HG03064 (cell line): Measurements from ENCODE around the gene SLC6A16.
"Not testable (repeated sequence)": the region's sequence is repeated elsewhere in the genome, so short reads cannot be mapped to it uniquely, and the experiment has no call there.

Experiments used
- ATAC-seq: cut with Tn5 transposase; IDR thresholded peaks from one replicate; pipeline ENCODE4 v1.9.1; 2021; ENCODE audit warnings: low read depth; ENCODE audit not compliant: unreplicated experiment

Gene SLC6A16

DNA sequence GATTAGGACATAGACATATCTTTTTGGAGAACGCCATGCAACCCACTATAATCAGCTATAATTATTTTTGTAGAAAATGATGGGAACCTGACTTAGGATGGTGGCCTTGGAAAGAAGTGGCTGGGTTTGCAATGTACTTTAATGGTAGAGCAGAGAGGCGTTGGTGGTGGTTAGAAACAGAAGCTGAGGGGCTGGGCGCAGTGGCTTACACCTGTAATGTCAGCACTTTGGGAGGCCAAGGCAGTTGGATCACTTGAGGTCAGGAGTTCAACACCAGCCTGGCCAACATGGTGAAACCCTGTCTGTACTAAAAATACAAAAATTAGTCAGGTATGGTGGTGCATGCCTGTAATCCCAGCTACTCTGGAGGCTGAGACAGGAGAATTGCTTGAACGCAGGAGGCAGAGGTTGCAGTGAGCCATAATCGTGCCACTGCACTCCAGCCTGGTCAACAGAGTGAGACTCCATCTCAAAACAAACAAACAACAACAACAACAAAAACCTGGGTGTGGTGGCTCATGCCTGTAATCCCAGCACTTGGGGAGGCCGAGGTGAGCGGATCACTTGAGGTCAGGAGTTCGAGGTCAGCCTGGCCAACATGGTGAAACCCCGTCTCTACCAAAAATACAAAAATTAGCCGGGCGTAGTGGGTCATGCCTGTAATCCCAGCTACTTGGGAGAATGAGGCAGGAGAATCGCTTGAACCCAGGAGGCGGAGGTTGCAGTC, 7.9 kb upstream of the SLC6A16 start:
- ATAC-seq = not testable (repeated sequence)

DNA sequence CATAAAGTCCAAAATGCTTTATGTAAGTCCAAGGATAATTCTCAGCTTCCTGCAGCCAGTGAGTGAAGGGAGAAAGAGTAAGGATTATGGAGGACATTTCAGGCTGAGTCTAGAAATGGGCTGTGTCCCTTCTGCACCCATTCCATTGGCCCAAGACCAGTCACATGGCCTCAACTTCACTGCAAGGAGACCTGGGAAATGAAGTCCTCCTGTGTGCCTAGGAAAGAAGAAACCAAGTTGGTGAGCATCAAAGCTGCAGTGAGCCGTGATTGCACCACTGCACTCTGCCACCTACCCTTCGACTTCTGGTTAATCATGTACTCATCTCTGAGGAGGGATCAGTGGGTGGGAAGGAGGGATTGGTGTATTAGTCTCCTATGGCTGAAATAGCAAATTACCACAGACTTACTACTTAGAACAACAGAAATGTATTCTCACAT, 6.6 kb upstream of the SLC6A16 start:
- no peak for ATAC-seq

DNA sequence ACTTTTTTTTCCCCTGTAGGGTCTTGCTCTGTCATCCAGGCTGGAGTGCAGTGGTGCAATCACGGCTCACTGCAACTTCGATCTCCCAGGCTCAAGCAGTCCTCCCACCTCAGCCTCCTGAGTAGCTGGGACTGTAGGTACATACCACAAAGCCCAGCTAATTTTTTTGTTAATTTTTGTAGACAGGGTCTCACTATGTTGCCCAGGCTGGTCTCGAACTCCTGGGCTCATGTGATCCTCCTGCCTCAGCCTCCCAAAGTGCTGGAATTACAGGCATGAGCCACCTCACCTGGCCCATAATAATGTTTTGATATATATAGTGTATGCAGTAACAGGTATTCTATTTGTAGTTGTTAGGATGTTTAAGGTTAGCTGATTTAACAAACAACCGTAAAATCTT, 6.2 kb upstream of the SLC6A16 start:
- ATAC-seq = not testable (repeated sequence)

DNA sequence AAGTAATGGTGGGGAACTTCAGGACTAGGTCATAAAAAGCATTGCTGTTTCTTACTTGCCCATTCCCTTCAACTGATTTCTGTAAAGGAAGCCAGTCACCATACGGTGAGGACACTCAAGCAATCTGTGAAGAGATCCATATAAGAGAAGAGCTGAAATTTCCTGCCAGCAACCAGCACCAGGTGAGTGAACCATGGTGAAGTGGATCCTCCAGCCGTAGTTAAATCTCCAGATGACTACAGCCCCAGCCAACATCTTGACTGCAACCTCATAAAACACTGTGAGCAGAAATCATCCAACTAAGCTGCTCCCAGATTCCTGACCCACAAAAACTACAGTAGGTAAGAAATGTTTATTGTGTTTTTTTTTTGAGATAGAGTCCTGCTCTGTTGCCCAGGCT, 3.8 kb upstream of the SLC6A16 start:
- no peak for ATAC-seq

DNA sequence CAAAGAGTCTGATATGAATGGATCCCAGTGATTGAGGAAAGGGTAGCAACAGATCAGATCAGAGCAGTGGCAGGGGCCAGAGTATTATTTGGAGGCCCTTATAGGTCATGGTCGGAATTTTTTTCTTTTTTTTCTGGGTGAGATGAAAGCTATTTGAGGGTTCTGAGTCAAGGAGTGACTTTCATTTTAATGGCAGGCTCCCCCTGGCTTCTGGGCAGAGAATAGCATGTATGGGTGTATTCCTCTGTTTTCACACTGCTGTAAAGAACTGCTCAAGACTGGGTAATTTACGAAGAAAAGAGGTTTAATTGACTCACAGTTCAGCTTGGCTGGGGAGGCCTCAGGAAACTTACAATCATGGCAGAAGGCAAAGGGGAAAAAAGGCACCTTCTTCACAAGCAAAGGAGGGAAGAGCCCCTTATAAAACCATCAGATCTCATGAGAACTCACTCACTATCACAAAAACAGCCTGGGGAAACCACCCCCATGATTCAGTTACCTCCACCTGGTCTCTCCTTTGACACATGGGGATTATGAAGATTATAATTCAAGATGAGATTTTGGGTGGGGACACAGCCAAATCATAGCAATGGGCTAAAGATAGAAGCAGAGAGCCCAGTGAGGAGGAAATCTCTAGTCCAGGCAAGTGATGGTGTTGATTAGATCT, 3.0 kb upstream of the SLC6A16 start:
- no peak for ATAC-seq

DNA sequence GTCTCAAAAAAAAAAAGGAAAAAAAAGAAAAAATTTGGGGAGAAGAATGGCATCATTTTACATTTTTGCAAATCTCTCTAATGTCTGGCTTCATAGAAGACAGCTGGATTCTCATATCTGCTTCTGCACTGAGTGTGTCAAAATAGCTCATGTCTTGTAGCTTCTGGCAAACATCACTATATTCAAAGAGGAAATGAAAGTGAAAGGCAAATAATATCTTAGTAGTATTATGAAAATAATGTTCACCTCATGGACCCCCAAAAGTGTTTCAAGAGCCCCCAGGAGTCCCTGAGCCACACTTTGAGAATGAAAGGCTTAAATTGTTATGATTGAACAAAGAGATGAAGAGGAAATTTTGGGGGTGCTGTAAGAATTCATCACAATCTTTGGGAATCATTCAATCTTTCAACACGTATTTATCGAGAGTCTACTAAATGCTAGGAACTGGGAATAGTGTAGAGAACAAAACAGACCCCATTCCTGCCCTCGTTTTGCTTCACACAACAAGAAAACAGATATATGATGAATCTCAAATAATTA, 1.2 kb upstream of the SLC6A16 start:
- no peak for ATAC-seq

DNA sequence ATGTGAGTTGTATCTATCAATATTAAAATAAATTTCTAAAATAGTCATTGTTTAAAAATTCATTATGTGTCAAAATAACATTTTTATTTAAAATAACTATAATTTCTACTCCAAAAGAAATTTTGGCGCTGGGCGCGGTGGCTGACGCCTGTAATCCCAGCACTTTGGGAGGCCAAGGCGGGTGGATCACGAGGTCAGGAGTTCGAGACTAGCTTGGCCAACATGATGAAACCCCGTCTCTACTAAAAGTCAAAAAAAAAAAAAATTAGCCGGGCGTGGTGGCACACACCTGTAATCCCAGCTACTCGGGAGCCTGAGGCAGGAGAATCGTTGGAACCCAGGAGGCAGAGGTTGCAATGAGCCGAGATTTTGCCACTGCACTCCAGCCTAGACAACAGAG, 765 bp upstream of the SLC6A16 start:
- not testable (repeated sequence) for ATAC-seq

DNA sequence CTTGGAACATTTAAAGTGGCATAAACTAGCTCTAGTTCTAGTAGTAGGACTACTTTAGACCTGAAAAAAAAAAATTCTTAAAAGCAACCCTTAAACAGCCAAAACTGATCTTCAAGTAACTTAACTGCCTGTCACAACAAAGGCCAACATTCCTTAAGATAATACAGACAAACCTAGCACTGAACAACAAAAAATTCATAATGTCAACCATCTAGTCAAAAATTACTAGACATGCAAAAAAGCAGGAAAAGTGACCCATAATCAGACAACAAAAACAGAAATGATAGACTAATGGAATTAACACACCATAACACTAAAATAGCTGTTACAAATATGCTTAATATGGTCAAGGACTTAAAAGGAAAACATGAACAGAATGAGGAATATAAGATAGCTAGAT, 6.7 kb downstream of the SLC6A16 start:
- ATAC-seq = no peak

DNA sequence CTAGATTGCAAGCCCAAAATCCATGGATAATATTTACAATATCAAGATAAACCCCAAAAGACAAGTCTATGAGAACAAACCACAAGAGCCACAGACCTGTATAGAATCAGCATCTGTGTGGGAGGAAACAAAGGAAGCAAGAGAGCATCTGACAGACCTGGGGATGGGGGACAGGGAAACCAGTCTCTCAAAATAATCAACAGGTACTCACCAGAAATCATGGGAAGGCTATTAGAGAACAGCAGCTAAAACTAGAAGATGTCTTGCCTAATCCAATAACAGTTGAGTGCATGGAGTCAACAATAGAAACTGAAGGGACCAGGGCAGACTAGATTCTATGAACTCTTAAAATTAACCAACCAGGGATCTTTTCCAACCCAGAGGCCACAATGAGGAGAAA, 8.7 kb downstream of the SLC6A16 start:
- ATAC-seq = no peak

DNA sequence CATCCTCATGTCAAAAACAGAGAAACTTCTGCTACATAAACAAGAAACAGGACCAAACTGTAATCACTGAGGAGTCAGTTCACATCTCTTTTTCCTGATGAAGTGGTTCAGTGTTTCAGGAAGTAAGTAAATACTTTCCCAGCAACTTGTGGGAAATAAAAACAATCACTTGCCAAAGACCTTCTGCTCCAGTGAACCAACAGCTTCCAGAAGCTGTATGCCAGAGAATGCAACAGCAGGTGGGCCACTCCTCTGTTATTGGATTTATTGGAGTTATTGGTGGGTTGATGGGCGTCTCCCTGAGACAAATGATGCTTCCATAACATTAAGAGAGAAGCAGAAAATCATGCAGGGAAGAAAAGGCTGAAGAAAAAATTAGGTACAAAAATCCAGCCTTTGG, 9.9 kb downstream of the SLC6A16 start:
- ATAC-seq = no peak

DNA sequence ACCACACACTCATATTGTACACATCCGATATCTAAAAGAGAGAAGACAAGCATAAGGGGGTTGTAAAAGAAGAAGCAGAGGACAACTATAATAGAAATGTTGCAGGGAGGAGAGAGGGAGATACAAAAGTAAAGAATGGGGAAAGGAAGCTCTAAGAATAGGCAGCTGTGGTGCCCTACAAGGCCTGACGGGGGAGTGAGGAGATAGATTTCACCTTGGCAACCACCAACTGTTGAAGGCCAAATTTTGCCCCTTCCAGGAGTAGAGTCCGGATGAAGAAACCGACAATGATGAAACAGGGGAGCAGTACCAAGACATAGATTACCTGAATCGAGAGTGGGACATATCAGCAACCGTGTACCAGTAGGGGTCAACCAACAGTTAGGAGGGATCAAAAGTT, 15.9 kb downstream of the SLC6A16 start:
- no peak for ATAC-seq

DNA sequence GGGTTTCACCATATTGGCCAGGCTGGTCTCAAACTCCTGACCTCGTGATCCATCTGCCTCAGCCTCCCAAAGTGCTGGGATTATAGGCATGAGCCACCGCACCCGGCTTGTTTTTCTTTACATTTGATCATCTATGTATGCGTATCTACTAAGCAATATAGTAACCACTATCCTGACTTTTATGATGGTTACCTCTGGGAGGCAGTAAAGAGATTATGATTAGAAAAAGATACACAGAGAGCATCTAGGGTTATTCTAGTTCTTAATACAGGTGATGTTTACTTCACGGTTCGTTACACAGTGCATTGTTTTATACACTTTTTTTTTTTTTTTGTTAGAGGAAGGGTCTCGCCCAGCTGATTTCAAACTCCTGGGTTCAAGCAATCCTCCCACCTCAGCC, 18.3 kb downstream of the SLC6A16 start:
- ATAC-seq = not testable (repeated sequence)

DNA sequence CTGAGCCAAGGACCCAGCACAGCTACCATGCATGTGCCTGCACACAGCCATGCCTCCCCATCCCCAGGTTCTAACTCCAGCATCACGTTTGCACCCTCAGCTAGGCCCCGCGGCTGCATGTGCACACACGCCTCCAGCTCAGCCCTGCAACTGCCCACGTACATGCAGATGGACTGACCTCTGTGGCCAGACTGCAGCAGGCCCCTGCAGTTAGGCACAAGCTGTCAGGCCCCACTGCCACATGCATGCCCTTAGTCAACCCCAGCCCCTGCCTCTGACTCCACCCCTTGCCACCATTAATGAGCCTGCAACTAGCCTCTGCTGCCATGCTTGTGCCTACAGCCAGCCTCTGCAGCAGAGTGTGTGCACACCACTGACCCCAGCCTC, 23.1 kb downstream of the SLC6A16 start:
- no peak for ATAC-seq

DNA sequence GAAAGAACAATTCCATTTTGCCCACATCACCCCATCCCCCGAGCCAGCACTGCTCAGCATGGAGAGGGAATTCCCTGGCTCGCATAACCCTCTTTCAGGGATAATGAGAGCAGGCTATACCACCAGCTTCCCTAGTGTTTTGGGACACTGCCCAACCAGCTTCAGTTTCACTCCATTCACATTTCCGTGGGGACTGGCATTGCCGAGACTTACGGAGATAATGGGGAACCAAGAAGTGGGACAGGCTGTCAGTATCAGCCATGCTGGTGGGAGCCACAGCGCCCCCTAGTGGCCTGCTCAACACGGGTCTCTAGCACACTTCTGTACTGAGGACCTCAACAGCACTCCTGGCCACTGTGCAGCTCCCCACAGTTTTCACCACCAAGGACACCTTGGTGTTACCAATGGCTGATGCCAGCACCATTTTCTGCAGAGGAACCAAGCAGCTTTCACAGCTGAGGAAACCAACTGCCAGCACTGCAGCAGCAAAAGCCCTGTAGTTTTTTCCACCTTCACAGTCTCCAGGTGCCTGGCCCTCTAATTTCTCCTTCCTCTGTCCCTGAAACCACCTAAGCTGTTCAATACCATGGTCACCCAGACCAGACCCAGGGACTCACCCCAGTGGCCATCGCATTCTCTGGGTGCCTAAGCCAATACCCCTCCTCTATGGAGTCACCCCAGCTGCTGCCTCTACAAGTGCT, 23.7 kb downstream of the SLC6A16 start:
- no peak for ATAC-seq

DNA sequence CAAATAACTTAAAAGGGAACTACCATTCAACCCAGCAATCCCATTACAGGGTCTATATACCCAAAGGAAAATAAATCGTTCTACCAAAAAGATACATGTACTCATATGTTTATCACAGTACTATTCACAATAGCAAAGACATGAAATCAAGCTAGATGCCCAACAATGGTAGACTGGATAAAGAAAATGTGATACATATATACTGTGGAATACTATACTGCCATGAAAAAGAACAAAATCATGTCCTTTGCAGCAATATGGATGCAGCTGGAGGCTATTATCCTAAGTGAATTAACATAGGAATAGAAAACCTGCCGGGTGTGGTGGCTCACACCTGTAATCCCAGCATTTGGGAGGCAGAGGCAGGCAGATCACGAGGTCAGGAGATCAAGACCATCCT, 26.3 kb downstream of the SLC6A16 start:
- ATAC-seq = not testable (repeated sequence)

DNA sequence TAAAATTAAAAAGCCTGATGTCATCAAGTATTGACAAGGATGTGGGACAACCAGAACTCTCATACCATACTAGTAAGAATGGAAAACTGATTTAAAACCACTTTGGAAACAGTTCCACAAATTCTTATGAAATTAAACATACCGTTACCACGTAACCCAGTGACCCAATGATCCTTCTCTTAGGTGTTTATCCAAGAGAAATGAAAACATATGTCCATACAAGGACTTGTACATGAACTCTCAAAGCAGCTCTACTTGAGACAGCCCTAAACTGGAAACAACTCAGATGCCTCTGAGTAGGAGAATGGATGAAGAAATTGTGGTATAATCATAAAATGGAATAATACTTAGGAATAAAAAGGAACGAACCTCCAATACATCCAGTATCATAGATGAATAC, 27.6 kb downstream of the SLC6A16 start:
- ATAC-seq = no peak

DNA sequence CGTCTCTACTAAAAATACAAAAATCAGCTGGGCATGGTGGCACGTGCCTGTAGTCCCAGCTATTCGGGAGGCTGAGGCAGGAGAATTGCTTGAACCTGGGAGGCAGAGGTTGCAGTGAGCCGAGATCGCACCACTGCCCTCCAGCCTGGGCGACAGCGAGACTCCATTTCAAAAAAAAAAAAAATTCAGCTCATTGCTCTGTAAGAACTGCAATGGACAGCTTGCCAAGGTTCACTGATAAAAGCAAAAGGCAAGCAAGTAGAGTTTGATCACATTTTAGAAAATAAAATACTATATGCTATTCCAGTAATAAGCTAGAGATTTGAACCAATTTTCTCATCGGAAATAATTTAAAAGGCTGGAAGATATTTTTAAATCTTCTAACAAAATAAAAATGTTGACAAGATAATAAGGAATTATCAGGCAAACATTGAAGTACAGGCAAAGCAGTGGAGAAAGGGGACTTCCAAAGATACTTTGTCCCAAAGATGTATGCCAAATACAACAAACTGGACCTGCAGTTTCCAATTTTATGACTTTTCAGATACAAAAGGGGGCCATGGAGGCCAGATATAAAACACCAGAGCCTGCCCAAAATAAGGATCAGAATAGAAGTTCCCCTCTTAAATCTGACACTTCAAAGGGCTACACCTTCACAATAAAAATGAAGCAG, 29.6 kb downstream of the SLC6A16 start:
- no peak for ATAC-seq

DNA sequence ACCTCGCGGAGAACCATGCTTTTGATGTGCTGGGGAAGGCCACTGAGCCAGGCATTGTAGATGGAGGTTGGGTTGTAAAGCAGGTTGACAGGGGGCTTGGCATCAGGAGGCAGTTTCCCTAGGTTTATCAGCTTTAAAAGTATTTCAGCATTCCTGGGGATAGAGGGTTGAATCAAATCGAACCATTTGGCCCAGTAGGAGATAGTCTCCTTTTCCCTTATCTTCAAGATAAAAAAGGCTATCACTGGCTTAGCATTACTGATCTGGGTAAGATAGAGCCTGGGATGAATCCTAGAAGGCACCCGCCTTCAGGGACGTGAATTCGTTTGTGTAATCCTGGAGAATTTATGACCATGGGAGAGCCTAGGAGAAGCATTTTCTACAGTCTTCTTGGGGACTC, 30.6 kb downstream of the SLC6A16 start:
- no peak for ATAC-seq

DNA sequence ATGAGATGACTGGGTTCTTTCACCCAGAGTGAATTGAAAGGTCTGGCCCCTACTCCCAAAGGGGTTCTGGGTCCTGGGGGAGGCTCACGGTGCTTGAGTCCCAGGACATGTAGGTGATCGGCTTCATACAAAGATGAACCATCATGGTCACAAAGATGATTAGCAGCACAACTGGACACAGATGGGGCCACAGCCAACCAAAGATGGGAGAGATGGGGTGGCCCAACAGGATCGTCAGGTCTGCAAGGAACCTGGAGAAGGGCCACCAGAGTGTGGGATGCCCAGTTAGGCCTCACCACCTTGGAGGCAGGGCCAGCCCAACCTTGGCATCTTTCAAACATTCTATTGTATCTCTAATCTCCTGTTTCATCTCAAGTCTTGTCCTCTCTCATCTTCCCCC, 34.5 kb downstream of the SLC6A16 start:
- no peak for ATAC-seq

DNA sequence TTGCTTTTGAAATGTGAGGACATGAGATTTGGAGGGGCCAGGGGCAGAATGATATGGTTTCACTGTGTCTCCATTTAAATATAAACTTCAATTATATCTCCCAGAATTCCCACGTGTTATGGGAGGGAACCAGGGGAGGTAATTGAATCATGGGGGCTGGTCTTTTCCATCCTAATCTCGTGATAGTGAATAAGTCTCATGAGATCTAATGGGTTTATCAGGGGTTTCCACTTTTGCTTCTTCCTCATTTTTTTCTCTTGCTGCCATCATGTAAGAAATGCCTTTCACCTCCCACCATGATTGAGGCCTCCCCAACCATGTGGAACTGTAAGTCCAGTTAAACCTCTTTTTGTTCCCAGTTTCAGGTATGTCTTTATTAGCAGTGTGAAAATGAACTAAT, 35.7 kb downstream of the SLC6A16 start:
- ATAC-seq = not testable (repeated sequence)

DNA sequence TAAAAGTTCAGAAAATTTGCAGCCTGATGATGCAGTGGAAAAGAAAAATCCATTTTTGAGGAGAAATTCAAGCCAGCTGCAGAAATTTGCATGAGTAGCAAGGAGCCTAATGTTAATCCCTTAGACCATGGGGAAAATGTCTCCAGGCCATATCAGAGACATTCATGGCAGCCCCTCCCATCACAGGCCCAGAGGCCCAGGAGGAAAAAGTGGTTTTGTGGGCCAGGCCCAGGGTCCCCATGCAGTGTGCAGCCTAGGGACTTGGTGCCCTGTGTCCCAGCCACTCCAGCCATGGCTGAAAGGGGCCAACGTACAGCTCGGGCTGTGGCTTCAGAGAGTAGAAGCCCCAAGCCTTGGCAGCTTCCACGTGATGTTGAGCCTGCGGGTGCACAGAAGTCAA, 36.8 kb downstream of the SLC6A16 start:
- ATAC-seq = not testable (repeated sequence)
